SJCRH30 (cell line): ENCODE results near the gene KIF21A. TPM values are rescaled to one million over a fixed set of nuclear protein-coding genes. Genes with fewer than 3 reads are reported as not detected.
"Not testable (repeated sequence)": the region's sequence is repeated elsewhere in the genome, so short reads cannot be mapped to it uniquely, and the experiment has no call there.

Source experiments
- DNase-seq, 2 experiments: peaks; one replicate each; pipeline ENCODE4 v3.0.0-alpha.2; 2015 to 2020
- H3K27ac ChIP-seq: fragments of 250-450 bp; sonication (Bioruptor Pico); 2 replicates; pipeline ENCODE4 v1.5.1; 2020; ENCODE audit warnings: mild to moderate bottlenecking, moderate library complexity
- H3K27me3 ChIP-seq: fragments of 250-450 bp; sonication (Bioruptor Pico); 2 replicates; pipeline ENCODE4 v1.5.1; 2020; ENCODE audit warnings: mild to moderate bottlenecking, moderate library complexity
- H3K36me3 ChIP-seq: fragments of 250-450 bp; sonication (Bioruptor Pico); 2 replicates; pipeline ENCODE4 v1.5.1; 2020; ENCODE audit warnings: mild to moderate bottlenecking, moderate library complexity
- H3K4me1 ChIP-seq: fragments of 250-450 bp; sonication (Bioruptor Pico); 2 replicates; pipeline ENCODE4 v1.5.1; 2020; ENCODE audit warnings: mild to moderate bottlenecking, moderate library complexity
- H3K4me3 ChIP-seq: fragments of 250-450 bp; sonication (Bioruptor Pico); 2 replicates; pipeline ENCODE4 v1.5.1; 2020; ENCODE audit warnings: mild to moderate bottlenecking, moderate library complexity
- H3K9me3 ChIP-seq: fragments of 250-450 bp; sonication (Bioruptor Pico); replicated peaks from 2 replicates; pipeline ENCODE4 v1.5.1; 2020; ENCODE audit warnings: mild to moderate bottlenecking, moderate library complexity
- total RNA-seq: library from RNA; depleted of rRNA; stranded (reverse); fragments of >200 nt; shearing (Covaris generic); gene quantifications from 2 replicates; pipeline ENCODE4 v1.2.3, GENCODE V29; 2014; rRNA removed

The KIF21A gene
- 0.18 and 0.28 TPM in 2 replicates for total RNA-seq

DNA sequence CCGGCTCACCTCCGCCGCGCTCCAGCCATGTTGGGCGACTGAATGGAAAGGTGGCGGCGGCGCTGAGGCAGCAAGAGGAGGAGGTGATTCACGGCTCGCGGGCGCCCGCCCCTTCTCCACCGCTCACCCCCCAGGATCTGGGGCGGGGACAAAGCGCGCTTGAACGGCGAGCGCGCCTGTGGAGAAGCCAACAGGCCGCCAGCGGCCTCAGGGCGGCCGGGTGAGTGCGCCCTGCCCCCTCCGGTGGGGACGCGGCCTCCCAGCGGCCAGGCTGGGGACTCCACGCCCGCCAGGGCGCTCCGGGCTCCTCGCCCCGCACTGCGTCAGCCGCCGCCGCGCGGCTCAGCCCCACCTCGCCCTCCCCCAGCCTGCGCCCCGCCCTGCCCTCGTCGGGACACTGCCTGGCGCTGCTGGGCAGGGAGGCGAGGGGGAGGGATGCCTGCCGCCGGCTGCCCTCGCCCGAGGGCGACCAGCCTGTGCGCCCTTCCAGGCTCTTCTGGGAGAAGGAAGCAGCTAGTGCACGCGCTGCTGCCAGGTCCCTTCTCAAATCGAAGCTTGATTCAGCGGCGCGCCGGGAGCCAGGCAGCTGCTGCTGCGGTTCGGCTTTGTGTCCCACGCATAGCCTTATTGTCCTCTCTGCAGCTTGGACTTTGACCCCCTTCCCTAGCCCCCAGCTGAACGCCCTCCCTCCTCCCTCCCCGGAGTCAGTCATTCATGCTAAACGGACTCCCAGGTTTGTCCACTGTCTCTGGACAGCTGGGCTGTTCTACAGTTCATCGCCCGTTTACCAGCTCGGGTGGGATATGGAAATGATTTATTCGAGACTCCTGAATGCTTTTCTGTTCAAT, at the start of gene KIF21A:
TSS of gene KIF21A (minus strand) at position 40 of the 848 bp plus-strand sequence. CDS start 150 bp downstream, outside the sequence.
- no peaks in the 10 kb centered on the region for H3K9me3 ChIP-seq
- peaks cover 2% of the 10 kb centered on the region; the same call in 1 of the 2 replicates for H3K27me3 ChIP-seq
- H3K4me3 ChIP-seq, result peak within 1 kb of the TSS; percentile 54
- H3K4me1 ChIP-seq, result no peaks in the 10 kb centered on the region
- no peaks in the 10 kb centered on the region for H3K36me3 ChIP-seq
- peak; percentile 55 to 64 for DNase-seq
- no peak within 1 kb of the TSS for H3K27ac ChIP-seq

DNA sequence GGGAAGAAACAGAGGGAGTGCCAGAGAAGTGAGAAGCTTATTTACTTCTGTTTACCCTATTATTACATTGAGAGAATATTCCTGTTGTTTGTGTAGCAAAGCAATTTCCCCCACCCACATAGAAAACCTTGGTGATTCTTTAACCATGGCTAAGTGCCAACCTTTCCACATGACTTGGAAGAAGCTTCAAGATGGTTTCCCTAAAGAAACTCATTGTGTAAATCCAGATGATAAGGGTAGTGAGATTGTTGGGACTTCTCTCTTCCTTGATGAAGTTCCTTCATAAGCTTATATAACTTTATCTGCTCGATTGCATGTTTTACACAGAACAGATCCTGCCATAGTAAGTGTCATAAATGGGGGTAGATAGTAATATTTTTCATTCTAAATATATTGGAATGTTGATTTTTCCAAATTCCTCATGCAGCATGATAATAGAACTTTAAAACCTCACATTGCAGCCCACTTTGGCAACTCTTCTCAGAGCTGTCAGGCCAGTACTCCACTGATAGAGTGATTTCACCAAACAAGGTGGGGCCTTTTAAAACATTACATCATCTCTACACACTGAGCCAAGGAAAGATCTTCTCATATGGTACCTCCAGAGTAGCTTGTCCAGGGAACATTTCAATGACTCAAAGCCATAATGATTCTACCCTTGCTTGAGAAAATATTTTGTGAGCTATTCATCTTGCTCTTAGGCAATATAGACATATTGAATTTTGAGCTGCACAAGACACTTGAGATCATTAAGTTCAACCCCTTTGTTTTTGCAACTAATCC, 47.8 kb upstream of the KIF21A start:
- no peak for DNase-seq

GRCh38 chr12:39483597-39483996, 40.7 kb upstream of the KIF21A start:
- Histone ChIP-seq H3K27ac (no peak overlapping the region), H3K27me3 (no peaks in the 10 kb centered on the region), H3K9me3 (no peaks in the 10 kb centered on the region), H3K36me3 (no peaks in the 10 kb centered on the region), H3K4me3 (no peak overlapping the region), H3K4me1 (no peaks in the 10 kb centered on the region)
- no peak for DNase-seq

More for the DNA sequence above, 47.8 kb upstream of the KIF21A start:
- H3K36me3 ChIP-seq, result no peaks in the 10 kb centered on the region
- H3K4me3 ChIP-seq, result no peak overlapping the region
- no peak overlapping the region for H3K27ac ChIP-seq
- H3K27me3 ChIP-seq, result peaks cover 9% of the 10 kb centered on the region
- H3K4me1 ChIP-seq, result no peaks in the 10 kb centered on the region
- no peaks in the 10 kb centered on the region for H3K9me3 ChIP-seq

DNA sequence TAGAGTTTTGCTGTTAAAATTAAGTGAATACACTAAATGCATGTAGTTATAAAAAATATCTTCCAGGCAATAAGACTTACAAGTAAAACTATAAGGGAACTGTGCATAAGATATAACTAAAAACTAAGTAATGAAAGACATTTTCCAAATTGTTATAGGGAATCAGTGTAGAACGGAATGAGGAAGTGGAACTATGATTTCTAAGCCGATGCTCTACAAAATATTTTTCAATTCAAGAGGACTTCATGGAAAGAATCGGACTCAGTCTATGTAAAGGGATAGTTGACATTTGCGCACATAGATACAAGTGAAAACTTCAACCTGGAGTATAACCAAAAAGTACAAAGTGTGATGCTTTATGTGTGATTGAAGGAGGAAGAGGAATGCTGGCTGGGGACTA, 40.1 kb upstream of the KIF21A start:
- H3K4me3 ChIP-seq, result no peak overlapping the region
- no peaks in the 10 kb centered on the region for H3K4me1 ChIP-seq
- no peaks in the 10 kb centered on the region for H3K9me3 ChIP-seq
- no peak overlapping the region for H3K27ac ChIP-seq
- no peak for DNase-seq
- H3K27me3 ChIP-seq, result peaks cover 5% of the 10 kb centered on the region; the same call in 1 of the 2 replicates
- H3K36me3 ChIP-seq, result no peaks in the 10 kb centered on the region

GRCh38 chr12:39476894-39477293, 34.0 kb upstream of the KIF21A start:
- no peak overlapping the region for H3K4me3 ChIP-seq
- DNase-seq, result no peak
- H3K9me3 ChIP-seq, result no peaks in the 10 kb centered on the region
- H3K4me1 ChIP-seq, result no peaks in the 10 kb centered on the region
- H3K27me3 ChIP-seq, result peaks cover 9% of the 10 kb centered on the region; the same call in 1 of the 2 replicates
- no peaks in the 10 kb centered on the region for H3K36me3 ChIP-seq
- no peak overlapping the region for H3K27ac ChIP-seq

GRCh38 chr12:39476121-39476520, 33.2 kb upstream of the KIF21A start:
- H3K9me3 ChIP-seq, result no peaks in the 10 kb centered on the region
- no peak overlapping the region for H3K4me3 ChIP-seq
- H3K27ac ChIP-seq, result no peak overlapping the region
- no peak for DNase-seq
- no peaks in the 10 kb centered on the region for H3K4me1 ChIP-seq
- H3K36me3 ChIP-seq, result no peaks in the 10 kb centered on the region
- peaks cover 9% of the 10 kb centered on the region; the same call in 1 of the 2 replicates for H3K27me3 ChIP-seq

- H3K4me3 ChIP-seq, H3K27me3 ChIP-seq, H3K36me3 ChIP-seq, H3K9me3 ChIP-seq, H3K4me1 ChIP-seq, H3K27ac ChIP-seq, DNase-seq: not testable (repeated sequence)
Observed at GRCh38 chr12:39475136-39475535, 32.2 kb upstream of the KIF21A start.

DNA sequence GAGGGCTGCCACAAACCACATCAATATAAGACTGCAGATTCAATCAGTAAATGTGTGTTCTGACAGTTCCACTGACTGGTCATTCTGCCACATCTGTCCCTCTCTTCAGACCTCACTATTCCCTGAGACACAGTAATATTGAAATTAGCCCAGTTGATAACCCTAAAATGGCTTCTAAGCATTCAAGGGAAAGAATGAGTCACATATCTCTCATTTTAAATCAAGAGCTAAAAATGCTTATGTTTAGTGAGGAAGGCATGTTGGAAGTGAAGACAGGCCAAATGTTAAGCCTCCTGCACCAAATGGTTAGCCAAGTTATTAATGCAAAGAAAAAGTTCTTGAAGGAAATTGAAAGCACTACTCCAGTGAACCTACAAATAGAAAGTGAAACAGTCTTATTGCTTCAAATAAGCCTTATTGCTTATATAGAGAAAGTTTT, 24.5 kb upstream of the KIF21A start:
- Histone ChIP-seq H3K4me1 (no peaks in the 10 kb centered on the region), H3K36me3 (no peaks in the 10 kb centered on the region), H3K4me3 (no peak overlapping the region), H3K9me3 (no peaks in the 10 kb centered on the region), H3K27me3 (no peaks in the 10 kb centered on the region), H3K27ac (no peak overlapping the region)
- DNase-seq, result no peak

- Histone ChIP-seq H3K4me1 (no peaks in the 10 kb centered on the region), H3K9me3 (no peaks in the 10 kb centered on the region), H3K27me3 (no peaks in the 10 kb centered on the region), H3K4me3 (no peak overlapping the region), H3K27ac (no peak overlapping the region), H3K36me3 (no peaks in the 10 kb centered on the region)
- no peak for DNase-seq
Observed at GRCh38 chr12:39464976-39465695, 22.2 kb upstream of the KIF21A start.

DNA sequence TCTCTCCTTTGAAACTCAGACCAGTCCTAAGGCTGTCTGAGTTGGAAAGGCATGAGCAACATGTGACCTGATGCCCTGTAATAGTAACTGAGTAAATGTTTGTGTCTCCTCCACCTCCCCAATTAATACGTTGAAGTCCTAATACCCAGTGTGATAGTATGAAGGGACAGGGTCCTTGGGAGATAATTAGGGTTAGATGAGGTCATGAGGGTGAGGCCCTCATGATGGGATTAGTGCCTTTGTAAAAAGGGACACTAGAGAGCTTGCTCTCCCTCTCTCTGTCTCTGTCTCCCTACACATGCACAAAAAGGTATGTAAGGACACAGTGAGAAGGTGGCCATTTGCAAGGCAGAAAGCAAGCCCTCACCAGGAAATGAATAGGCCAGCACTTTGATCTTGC, 18.1 kb upstream of the KIF21A start:
- Histone ChIP-seq H3K27ac (no peak overlapping the region), H3K36me3 (no peaks in the 10 kb centered on the region), H3K9me3 (no peaks in the 10 kb centered on the region), H3K27me3 (no peaks in the 10 kb centered on the region), H3K4me3 (no peak overlapping the region), H3K4me1 (no peaks in the 10 kb centered on the region)
- no peak for DNase-seq

DNA sequence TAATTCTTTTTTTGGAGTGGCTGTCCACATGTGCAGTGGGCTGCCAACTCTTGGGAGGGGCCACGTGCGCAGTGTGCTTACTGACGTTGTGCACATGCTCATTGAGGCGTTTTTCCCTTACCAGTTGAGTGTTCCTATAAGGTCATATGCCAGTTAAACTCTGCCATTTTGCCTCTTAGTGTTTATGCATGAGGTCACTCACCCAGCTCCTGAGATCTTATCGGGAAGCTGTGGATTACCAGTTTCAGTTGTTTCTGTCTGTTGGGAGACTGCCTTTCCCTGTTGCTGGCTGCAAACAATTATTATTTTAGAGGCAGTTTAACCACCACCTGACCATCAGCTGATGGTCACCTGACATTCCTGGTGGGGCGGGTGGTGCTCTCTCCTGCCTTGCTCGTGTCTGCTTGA, 16.1 kb upstream of the KIF21A start:
- Histone ChIP-seq H3K4me1 (no peaks in the 10 kb centered on the region), H3K27ac (no peak overlapping the region), H3K4me3 (no peak overlapping the region), H3K27me3 (no peaks in the 10 kb centered on the region), H3K36me3 (no peaks in the 10 kb centered on the region), H3K9me3 (no peaks in the 10 kb centered on the region)
- no peak for DNase-seq

- H3K9me3 ChIP-seq, result no peaks in the 10 kb centered on the region
- H3K27ac ChIP-seq, result no peak overlapping the region
- no peaks in the 10 kb centered on the region for H3K36me3 ChIP-seq
- H3K4me1 ChIP-seq, result no peaks in the 10 kb centered on the region
- no peak for DNase-seq
- no peak overlapping the region for H3K4me3 ChIP-seq
- H3K27me3 ChIP-seq, result 0 out of 2 replicates have a peak, but pooled peaks cover 2% of the 10 kb centered on the region
Observed at GRCh38 chr12:39451977-39452376, 9.1 kb upstream of the KIF21A start.

DNA sequence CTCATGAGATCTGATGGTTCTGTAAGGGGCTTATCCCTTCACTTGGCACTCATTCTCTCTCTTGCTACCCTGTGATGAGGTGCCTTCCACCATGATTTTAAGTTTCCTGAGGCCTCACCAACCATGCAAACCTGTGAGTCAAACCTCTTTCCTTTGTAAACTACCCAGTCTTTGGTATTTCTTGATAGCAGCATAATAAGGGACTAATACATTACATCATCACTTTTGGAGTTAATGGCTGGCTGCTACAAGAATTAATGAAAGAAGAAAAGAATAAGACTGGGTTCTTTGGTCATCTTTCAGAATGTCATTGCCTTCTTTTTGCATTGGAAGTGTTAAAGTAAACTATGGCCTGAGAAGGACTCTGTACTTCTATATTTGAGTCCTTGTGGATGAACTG, 5.1 kb upstream of the KIF21A start:
- Histone ChIP-seq H3K4me1 (no peaks in the 10 kb centered on the region), H3K27me3 (no peaks in the 10 kb centered on the region), H3K36me3 (no peaks in the 10 kb centered on the region), H3K27ac (no peak overlapping the region), H3K9me3 (no peaks in the 10 kb centered on the region), H3K4me3 (no peak overlapping the region)
- DNase-seq, result no peak

DNA sequence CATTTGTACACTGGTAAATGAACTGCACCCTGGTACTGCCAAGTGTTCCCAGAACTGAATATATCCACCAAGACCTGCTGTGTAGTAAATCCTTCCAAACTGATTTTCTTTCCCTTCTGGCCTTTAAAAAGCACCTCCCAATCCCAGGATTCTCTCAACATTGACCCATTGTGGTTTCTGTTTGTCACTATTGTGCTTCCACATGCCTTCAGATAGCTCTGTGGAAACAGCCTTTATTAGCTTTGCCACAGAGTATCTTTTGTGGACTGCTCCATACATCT, 949 bp upstream of the KIF21A start:
- Histone ChIP-seq H3K4me3 (peak overlapping the region; percentile 54), H3K27ac (no peak overlapping the region)

DNA sequence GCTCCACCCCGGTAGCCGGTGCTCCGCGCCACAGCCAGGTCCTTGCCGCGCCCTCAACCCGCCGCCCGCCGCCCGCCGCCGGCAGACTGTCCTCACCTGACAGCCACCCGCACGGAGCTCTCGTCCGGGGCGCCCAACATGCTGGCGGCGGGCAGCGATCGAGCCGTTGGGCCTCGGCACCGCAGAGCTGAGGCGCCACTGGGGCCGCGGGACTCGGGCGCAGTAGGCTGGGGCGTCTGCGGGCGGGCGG, 164 bp downstream of the KIF21A start:
- H3K36me3 ChIP-seq, result no peaks in the 10 kb centered on the region
- H3K27ac ChIP-seq, result no peak overlapping the region
- H3K4me3 ChIP-seq, result peak overlapping the region; percentile 54
- DNase-seq, result no peak
- no peaks in the 10 kb centered on the region for H3K9me3 ChIP-seq
- H3K4me1 ChIP-seq, result no peaks in the 10 kb centered on the region
- peaks cover 2% of the 10 kb centered on the region; the same call in 1 of the 2 replicates for H3K27me3 ChIP-seq

More for the DNA sequence above, 949 bp upstream of the KIF21A start:
- H3K27me3 ChIP-seq, result peaks cover 2% of the 10 kb centered on the region; the same call in 1 of the 2 replicates
- H3K36me3 ChIP-seq, result no peaks in the 10 kb centered on the region
- peak in 1 of 2 experiments; percentile 6 for DNase-seq
- H3K9me3 ChIP-seq, result no peaks in the 10 kb centered on the region
- H3K4me1 ChIP-seq, result no peaks in the 10 kb centered on the region
